ENCODE results near the gene ATP8A1.

ATP8A1 gene

DNA sequence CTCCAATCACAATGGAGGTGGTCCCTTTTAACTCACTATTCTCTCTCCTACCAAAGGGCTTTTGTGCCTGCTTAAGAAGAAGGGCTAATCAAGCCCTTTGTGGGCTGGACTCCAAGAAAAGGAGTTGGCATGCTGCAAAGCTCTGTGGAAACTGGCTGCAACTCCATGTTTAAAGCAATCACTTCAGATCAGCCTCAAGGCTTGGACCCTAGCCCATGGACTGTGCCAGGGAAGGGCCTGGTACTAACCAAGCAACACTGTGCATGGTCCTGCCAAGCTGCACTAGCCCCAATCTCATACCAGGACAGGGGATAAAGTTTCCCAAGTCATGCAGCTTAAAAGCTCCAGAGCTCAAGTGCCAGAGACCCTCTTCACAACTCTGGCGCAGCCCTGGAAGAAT is 86.7 kb downstream of the ATP8A1 start:
- no peak for DNase-seq (ENCODE audit: low read depth in 2 of 2)

DNA sequence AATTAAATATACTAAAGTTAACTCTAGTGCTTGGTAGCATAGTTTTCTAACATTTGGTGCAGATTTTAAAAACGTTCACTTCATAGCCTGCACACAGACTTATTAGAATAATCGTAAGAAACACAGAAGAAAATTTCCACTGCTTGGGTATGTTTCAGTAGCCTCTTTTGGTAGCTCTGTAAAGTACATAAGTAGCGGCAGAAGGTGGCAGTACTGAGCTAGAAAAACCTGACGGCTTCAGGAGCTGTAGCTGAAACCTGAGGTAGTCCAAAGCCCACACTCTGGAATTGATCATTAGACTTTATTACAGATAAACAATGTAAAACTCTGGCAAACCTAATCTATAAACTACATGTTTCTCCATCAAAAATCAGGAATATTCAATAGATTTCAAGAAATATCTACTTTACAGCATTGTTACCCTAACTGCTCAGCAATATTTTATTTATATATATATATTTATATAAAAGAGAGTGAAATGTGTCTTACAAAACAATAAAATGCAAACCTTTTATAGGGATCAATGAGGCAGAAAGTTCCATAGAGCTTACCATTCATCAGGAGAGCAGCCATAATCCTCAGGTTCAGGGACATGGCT is 88.2 kb downstream of the ATP8A1 start:
- DNase-seq (ENCODE audit: low read depth in 2 of 2): peak; percentile 26 to 35

DNA sequence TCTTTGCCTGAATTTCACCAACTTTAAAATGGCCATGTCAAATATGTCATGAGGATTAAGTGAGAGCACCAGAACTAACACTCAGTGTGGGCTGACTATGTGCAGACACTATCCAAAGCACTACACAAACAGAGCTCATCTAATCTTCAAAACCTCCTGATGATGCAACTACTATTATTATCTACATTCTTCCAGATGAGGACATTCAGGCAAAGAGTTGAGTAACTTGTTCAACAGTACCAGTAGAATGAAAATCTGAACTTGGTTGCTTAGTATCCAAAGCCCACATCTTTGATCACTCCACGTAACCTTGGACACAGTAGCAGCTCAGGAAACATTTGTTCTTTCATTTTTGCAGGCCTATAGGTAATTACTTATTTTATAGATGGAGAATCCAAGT is 90.1 kb downstream of the ATP8A1 start:
- no peak for DNase-seq (ENCODE audit: low read depth in 2 of 2)

DNA sequence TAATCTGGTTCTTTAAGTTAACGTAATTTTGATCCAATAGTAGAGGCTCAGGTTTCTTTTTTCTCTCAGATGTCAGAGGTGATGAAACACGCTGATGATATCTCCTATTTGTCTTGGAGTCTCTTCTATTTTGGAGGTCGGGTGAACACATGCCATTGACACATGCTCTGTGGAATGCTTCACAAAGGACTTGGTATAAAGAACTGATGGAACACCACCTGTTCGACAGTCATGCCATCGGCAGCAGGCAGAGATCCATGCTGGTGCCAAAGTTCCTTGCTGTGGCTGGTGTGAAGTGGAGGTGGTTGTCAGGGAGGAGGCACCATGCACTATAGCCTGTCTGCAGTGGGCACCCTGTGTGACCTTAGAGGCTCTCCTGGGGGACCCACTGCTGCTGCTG is 94.9 kb downstream of the ATP8A1 start:
- DNase-seq (ENCODE audit: low read depth in 2 of 2): no peak

DNA sequence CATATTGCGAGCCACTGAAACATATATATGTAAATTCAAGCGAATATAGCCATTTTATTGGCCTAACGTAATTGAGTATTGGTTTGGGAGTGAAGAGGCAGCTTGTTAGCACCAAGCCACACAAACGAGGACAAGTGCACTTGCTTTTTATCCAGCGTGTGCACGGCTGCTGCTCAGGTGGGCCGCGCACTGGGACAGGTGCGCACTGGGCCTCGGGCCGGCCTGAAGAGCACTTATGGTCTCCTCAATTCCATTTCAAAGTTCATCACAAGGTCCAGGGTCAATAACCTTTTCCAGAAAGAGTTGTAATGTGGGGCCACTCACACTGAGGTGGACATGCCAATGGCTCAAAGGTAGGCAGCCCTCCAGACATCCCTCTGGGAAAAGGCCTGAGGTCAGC is 95.9 kb downstream of the ATP8A1 start:
- DNase-seq (ENCODE audit: low read depth in 2 of 2): no peak

DNA sequence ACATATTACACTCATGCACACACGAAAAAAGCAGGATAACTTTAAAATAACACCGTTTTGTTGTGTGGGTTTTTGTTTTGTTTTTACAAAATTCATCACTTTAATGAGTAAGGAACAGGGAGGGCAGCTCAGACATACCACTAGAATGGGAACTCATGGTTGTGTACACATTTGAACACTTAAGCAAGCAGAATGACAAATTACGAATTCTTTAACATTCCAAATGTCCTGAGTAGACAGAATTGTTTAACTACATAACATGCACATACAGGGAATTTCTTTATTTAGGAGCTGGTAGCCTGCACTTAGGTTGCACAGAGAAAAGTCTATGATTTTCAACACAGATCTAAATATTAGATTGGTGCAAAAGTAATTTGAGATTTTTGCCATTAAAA is 96.4 kb downstream of the ATP8A1 start:
- no peak for DNase-seq (ENCODE audit: low read depth in 2 of 2)

DNA sequence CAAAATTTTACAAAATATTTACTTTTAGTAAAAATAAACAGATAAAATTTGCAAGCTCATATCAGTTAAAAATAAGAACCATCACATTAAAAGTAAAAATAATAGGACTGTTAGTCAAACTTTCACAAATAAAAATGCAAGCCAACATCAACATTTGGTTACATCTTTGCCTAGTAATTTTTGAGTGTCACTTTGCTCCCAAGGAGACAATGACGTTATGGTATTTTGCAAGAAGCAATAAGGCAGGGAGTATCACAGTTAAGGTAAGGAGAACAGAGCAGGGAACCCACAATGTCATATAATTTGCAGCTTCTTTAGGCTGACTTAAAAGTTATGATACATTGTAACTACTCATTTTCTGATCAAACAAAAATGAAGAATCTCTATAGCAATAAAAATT is 98.7 kb downstream of the ATP8A1 start:
- DNase-seq (ENCODE audit: low read depth in 2 of 2): no peak

DNA sequence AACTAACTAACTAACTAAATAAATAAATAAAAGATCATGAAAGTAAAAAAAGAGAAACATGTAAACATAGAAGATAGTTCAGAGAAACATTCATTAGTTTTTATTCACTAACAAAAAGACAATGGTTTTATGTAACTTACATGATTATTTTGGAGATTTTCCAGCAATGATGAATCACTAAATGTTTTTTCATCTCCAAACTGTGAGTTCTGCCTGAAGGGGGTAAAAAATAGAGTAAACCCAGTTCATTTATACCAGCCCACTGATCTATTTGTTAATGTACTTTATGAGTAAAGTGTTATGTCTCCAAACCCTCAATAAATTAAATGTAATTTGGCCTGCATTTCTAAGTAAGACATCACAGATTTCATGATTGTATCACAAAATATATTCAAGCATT is 101.1 kb downstream of the ATP8A1 start:
- DNase-seq (ENCODE audit: low read depth in 2 of 2): no peak

DNA sequence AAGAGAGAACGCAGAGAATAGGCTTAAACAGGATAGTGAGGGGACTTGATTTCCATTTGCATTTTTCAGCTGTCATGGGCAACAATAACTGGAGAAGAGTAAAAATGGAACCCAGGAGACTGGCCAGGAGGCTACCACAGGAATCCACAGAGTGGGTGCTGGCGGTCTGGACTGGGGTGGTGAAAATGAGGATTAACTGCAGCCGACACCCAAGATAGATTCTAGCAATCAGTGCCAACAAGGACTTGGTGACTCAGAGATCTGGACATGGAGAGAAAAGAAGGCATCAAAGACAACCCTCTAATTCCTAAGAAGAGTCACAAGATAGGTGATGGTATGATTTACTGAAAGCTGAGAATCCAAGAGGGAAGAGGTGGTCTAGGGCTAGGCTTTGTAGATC is 102.8 kb downstream of the ATP8A1 start:
- no peak for DNase-seq (ENCODE audit: low read depth in 2 of 2)

DNA sequence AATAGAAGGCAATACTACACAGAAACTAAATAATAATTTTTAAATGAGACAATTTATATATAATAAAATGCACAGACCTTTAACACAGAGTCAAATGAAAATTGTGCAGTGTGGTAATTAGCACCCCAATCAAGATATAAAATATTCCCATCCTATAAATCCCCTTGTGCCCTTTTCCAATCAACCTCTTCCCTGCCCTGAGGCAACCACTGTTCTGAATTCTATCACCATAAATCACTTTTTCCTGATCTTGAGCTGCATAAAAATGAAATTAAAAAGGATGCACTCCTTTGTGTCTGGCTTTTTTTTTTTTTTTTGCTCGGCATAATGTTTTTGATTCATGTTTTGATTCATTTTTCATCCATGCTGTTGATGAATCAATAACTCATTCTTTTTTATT is 107.0 kb downstream of the ATP8A1 start:
- no peak for DNase-seq (ENCODE audit: low read depth in 2 of 2)

DNA sequence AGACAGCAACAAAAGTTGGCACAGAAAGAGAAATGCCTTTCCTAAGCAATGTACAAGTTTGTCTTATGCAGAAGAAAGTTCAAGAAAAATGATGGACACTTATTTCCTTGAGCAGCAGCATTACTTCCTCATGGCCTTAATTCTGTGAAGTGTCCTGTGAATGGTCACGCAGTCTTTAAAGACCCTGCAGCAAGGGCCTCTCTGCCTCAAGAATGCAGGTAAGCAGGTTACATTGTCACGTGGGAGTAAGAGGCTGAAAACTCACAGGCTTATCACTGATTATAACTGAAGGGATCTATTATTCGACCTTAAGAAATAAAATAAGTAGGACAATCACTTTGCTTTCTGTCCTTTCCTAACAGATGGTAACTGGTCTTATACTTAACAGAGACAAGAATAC is 109.1 kb downstream of the ATP8A1 start:
- DNase-seq (ENCODE audit: low read depth in 2 of 2): no peak

DNA sequence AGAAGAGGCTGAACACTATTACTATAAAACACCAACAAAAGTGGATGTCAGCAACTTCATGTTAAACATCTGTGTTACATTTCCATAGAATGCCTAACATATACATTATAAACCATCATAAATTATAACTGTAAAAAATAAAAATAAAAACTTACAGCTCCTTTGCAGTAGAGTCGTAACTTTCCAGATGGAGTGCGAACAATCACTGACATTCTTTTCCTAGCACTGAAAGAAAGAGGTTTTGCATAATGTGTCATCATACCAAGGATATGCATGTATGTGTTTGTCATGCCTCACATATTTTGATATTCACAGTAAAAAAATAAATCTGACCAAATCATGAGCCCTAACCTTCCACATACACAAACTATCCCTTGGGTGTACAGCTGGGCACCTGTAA is 113.1 kb downstream of the ATP8A1 start:
- DNase-seq (ENCODE audit: low read depth in 2 of 2): no peak

DNA sequence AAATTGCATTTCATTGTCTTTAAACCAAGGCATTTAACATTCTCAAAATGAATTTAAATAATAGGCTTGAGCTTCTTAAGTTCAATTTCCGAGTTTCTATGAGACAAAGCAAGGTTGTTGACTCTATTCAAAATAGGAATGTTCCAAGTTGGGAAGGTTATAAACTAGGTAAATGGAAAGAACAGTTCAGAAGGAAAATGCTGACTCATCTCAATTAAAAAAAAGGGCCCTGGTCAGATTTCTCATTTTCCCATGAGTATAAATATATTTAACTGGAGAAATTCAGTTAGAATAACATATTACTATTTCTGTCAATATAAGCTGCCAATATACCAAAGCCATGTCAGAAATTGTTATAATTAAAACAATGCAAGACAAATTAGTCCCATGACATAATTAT is 113.8 kb downstream of the ATP8A1 start:
- no peak for DNase-seq (ENCODE audit: low read depth in 2 of 2)

DNA sequence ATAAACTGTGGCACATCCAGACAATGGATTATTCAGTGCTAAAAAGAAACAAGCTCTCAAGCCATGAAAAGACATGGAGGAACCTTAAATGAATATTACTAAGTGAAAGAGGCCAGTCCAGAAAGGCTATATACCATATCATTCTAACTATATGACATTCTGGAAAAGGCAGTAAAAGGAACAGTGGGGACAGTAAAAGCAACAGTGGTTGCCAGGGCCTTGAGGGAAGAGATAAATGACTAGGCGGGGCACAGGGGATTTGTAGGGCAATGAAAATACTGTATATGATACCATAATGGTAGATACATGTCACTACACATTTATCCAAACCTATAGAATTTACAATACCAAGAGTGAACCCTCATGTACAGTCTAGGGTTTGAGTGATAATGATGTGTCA is 115.3 kb downstream of the ATP8A1 start:
- DNase-seq (ENCODE audit: low read depth in 2 of 2): no peak

DNA sequence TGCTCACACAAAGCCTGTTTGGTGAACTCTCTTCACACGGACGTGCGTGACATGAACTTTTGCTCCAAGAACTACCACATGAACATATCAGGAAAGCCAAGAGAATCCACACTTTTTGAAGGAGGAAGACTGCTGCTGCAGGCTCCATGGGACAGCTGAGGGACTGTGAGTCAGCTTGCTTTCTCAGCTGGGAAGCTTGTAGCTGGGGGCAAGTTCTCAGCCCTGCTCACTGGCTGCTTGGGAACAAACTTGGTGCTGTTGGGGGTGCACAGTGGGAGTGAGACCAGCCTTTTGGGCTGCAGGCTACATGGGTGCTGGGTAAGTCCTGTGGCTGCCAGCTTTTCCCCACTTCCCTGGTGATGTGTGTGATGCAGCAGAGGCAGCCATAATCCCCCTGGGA is 123.9 kb downstream of the ATP8A1 start:
- DNase-seq (ENCODE audit: low read depth in 2 of 2): no peak

DNA sequence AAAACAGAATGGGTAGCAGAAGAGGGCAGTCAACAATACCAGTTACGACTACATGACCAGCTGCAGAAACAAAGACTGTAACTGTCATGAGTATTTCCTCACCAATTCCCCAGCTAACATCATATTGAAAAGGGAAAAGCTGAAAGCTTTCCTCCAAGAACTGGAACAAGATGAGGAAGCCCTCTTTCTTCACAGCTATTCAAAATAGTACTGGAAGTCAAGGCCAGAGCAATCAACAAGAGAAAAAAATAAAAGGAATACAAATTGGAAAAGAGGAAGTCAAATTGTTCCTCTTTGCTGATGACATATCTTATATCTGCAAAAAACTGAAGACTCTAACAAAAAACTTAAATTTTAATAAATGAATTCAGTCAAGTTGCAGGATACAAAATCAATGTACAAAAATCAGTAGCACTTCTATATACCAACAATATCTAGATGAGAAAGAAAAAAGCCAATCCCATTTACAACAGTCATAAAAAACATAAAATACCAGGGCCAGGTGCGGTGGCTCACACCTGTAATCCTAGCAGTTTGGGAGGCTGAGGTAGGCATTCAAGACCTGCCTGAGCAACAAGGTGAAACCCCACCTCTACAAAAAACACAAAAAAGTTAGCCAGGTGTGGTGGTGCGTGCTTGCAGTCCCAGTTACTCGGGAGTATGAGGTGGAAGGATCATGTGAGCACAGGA is 125.4 kb downstream of the ATP8A1 start:
- no peak for DNase-seq (ENCODE audit: low read depth in 2 of 2)

DNA sequence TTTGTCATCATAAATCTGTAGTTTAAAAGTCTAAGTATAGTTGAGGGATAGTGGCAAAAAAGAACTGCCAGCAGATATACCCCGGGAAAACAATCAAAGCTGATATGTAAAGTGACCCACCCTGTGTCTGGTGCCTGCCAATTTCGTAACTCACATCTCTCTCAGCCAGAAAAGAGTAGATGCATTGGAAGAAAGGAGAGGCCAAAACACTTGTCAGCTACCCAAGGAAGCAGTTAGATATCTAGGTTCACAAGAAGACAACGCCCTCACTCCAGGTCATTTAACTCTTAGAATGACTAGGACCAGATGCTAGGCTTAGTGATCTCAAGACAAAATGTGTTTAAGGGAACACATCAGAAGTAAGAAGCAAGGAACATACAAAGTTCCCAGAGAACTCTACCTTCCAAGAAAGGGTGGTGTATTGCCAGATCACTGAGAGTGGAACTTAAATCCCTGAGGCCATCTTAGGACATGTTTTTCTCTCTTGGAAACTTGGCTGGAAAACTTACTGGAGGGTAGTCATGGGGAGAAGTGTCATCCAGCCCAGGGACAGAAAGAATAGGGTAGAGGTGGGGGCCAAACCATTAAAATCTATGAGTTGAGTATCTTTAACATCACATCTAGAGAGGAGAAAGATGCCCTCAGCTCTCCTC is 133.7 kb downstream of the ATP8A1 start:
- DNase-seq (ENCODE audit: low read depth in 2 of 2): no peak

DNA sequence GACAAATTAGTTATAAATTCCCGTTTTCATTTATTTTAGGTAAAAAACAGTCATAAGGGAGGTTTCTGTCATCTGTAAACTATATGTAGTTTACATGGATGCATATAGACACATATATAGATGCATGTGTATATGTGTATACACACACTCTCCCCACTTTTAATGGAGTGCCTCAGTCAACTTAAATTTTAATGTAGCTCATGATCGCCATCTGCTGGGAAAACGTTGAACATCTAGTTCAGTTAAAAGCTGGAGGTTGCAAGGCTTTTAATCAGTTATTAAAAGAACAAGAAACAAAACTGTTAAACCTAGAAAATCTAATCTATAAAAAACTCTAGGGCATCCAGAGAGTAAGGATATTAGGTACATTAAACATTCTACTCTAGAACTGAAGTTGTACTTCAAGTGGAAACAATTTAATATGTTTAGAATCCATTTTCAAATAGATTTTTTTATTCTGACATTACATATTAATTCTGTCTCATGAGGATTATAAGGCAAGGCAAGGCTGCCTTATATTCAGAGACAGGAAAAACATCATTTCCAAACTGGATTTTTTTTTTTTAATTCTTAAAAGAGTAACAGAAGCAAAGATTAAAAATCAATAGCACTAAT is 137.0 kb downstream of the ATP8A1 start:
- DNase-seq (ENCODE audit: low read depth in 2 of 2): no peak

DNA sequence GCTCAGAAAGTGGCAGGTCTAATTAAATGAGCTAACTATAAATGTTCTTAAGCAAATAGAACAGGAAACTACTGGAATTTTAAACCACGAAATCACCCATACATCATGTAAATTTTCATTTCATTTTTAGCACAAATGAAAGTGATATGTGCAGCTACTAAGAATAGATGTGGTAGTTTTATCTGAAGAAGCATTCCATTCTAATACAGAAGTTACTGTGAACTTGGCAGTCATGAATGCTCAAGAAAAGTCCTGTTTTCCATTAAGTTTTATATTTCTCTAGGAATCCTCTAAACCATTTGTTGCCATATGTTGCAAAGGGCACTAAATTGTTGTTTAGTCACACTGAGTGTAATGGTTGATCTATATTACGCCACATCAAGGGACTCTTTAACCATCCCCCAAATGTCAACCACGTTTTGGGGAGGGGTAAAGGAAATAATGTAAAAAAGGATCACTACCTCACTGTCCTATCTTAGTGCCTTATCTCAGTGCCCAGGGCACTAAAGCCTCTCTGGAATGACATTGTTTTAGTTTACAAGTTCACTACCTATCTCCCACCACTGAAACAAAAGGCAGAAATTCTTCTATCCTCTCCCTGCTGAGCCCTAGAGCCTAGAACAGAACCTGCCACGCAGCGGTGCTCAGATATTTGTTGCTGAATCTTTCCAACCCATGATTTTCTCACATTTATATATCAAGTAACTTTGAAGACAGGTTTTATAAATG is 141.6 kb downstream of the ATP8A1 start:
- no peak for DNase-seq (ENCODE audit: low read depth in 2 of 2)

DNA sequence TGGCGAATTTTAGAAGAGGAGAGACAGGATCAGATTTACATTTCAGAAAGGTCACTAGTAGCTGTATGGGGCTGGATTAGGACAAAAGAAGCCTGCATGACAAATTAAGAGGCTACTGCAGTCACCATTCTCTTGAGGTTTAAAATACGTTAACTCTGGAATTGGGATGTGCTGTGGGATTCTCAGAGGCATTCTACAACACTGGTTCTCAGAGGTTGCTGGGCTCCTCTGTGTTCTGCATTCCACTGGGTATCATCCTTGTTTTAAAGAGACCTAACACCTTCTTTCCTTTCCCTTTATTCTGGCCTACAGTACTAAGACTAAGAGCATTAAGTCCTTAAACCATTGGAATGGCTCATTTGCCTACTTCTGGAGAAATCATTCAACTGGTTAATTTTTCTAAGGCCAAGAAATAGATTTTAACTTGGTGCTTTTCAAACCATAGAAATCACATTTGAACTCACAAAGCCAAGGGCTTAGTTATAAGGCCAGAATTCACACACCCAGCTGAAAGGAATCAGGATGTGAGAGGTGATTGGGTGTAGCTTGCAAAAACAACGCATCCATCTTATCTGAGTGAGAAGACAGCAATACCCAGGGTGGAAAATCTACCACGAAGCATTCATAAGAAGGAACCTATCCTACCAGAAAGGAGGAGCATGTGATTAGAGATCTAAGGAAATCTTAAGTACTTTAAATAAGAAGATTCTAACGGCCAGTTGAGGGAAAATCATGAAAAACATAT is 143.0 kb downstream of the ATP8A1 start:
- DNase-seq (ENCODE audit: low read depth in 2 of 2): no peak

DNA sequence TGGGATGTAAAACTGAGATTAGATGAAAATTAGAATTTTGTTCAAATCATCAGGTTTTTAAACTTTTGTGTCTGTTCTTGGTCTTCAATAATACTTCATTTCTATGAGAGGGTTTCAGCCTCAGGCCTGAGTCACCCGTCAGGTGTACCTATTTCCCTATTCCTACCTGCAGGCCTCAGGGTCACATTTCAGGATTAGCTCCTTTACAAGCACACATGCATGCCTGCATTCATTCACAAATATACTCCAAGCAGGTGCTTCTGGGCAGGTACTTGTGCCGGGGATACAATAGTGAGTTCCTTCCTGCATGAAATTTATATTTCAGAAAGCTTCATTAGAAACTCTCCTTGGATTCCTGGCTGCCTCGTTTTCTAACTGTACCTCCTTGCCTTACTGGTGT is 144.7 kb downstream of the ATP8A1 start:
- no peak for DNase-seq (ENCODE audit: low read depth in 2 of 2)

DNA sequence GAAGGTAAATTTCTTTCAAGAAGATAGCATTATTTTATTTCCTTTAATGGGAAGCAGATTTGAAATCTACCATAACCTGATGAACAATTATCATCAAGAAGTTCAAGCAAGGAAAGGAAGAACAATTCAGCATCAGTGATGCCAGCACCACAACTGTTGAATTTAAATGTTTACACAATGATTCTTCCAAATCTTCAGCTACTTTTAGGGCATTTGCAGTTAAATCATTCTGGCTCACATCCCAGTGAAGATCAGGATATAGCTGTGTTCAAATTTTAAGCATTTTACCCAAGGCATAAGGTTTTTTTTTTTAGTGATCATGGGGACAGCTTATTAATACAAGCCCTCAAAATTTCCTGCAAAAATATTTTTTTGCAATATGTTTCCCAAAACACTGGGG is 146.7 kb downstream of the ATP8A1 start:
- DNase-seq (ENCODE audit: low read depth in 2 of 2): no peak

All from activated CD8-positive, alpha-beta memory T cell treated with anti-CD3 and anti-CD28 coated beads for 4 hours (primary cell).